HFFc6 (cell line): ENCODE measurements around the gene TCEAL4. TPM values are rescaled to one million over a fixed set of nuclear protein-coding genes. Genes with fewer than 3 reads are reported as not detected.

ENCODE experiments used
- DNase-seq: peaks from one replicate; pipeline ENCODE4 v3.0.0-alpha.2; 2018
- H3K27ac Mint-ChIP-seq: 2 replicates; pipeline ENCODE4 v1.8.0; 2020; ENCODE audit warnings: mild to moderate bottlenecking, mixed read lengths
- H3K27me3 Mint-ChIP-seq: 2 replicates; pipeline ENCODE4 v1.8.0; 2021; ENCODE audit warnings: mild to moderate bottlenecking, moderate library complexity, mixed read lengths; ENCODE audit not compliant: insufficient read depth
- H3K36me3 Mint-ChIP-seq: 2 replicates; pipeline ENCODE4 v1.8.0; 2021; ENCODE audit warnings: low read depth, mixed read lengths
- H3K4me1 Mint-ChIP-seq: 2 replicates; pipeline ENCODE4 v1.8.0; 2020; ENCODE audit warnings: low read depth, mixed read lengths
- H3K4me3 Mint-ChIP-seq: 2 replicates; pipeline ENCODE4 v1.8.0; 2020; ENCODE audit warnings: mild to moderate bottlenecking, moderate library complexity, mixed read lengths
- H3K9me3 Mint-ChIP-seq: 2 replicates; pipeline ENCODE4 v1.8.0; 2020; ENCODE audit warnings: mild to moderate bottlenecking, mixed read lengths
- CTCF ChIP-seq: fragments of 200-600 bp; sonication (generic); IDR thresholded peaks from 2 replicates; pipeline ENCODE4 v1.5.0; 2021; ENCODE audit warnings: antibody characterized with exemption, mild to moderate bottlenecking
- total RNA-seq, 6 experiments: library from RNA; stranded (reverse); fragmentation: NEBNext Ultra II Directional; extraction: Animal tissue kit (Norgen Biotek cat#: 25700); gene quantifications; 2 replicates in 1 of 6; 3 replicates in 5 of 6; pipeline ENCODE4 v1.2.3, GENCODE V29; 2021

The TCEAL4 gene
- total RNA-seq, 6 experiments from 2014 or later: 92.4 to 119 (median 118) TPM

- peaks cover 21% of the 10 kb centered on the region for H3K4me1 Mint-ChIP-seq
- TF ChIP-seq CTCF: no peak
- H3K36me3 Mint-ChIP-seq: 0 out of 2 replicates have a peak, but pooled peaks cover 3% of the 10 kb centered on the region
- no peaks in the 10 kb centered on the region; the same call in 1 of the 2 replicates for H3K27me3 Mint-ChIP-seq
- peak; percentile 78 for DNase-seq
- H3K4me3 Mint-ChIP-seq: no peak overlapping the region; the same call in 1 of the 2 replicates
- H3K27ac Mint-ChIP-seq: no peak overlapping the region; the same call in 1 of the 2 replicates
- H3K9me3 Mint-ChIP-seq: no peaks in the 10 kb centered on the region
These were observed 19.6 kb upstream of the TCEAL4 start for GRCh38 chrX:103565752-103566151.

- Mint-ChIP-seq H3K9me3 (no peaks in the 10 kb centered on the region), H3K4me1 (no peaks in the 10 kb centered on the region), H3K27ac (no peak overlapping the region), H3K27me3 (no peaks in the 10 kb centered on the region), H3K36me3 (no peaks in the 10 kb centered on the region), H3K4me3 (no peak overlapping the region)
- DNase-seq: no peak
- TF ChIP-seq CTCF: no peak
These were observed 14.2 kb upstream of the TCEAL4 start for GRCh38 chrX:103571121-103571520.

- no peaks in the 10 kb centered on the region for H3K27me3 Mint-ChIP-seq
- no peaks in the 10 kb centered on the region for H3K4me1 Mint-ChIP-seq
- TF ChIP-seq CTCF: no peak
- no peaks in the 10 kb centered on the region for H3K9me3 Mint-ChIP-seq
- DNase-seq: no peak
- no peaks in the 10 kb centered on the region for H3K36me3 Mint-ChIP-seq
- no peak overlapping the region for H3K4me3 Mint-ChIP-seq
- no peak overlapping the region for H3K27ac Mint-ChIP-seq
These were observed 13.6 kb upstream of the TCEAL4 start for GRCh38 chrX:103571726-103572125.

- DNase-seq: no peak
- Mint-ChIP-seq H3K27ac (no peak overlapping the region), H3K4me1 (no peaks in the 10 kb centered on the region), H3K36me3 (no peaks in the 10 kb centered on the region), H3K27me3 (no peaks in the 10 kb centered on the region), H3K4me3 (no peak overlapping the region), H3K9me3 (no peaks in the 10 kb centered on the region)
- no peak for TF ChIP-seq CTCF
These were observed 12.1 kb upstream of the TCEAL4 start for GRCh38 chrX:103573202-103573601.

- Mint-ChIP-seq H3K27me3 (no peaks in the 10 kb centered on the region), H3K36me3 (peaks cover 17% of the 10 kb centered on the region), H3K9me3 (no peaks in the 10 kb centered on the region), H3K27ac (no peak overlapping the region), H3K4me3 (peak overlapping the region; percentile 93; the same call in 1 of the 2 replicates), H3K4me1 (peaks cover 10% of the 10 kb centered on the region)
- no peak for DNase-seq
- no peak for TF ChIP-seq CTCF
These were observed 719 bp upstream of the TCEAL4 start for GRCh38 chrX:103584596-103584995.

- Mint-ChIP-seq H3K4me3 (peak overlapping the region; percentile 93), H3K27me3 (no peaks in the 10 kb centered on the region), H3K4me1 (peaks cover 10% of the 10 kb centered on the region), H3K27ac (peak overlapping the region; percentile 85), H3K9me3 (no peaks in the 10 kb centered on the region), H3K36me3 (peaks cover 21% of the 10 kb centered on the region)
- DNase-seq: no peak
- TF ChIP-seq CTCF: no peak
These were observed 965 bp downstream of the TCEAL4 start for GRCh38 chrX:103586314-103586646.
